HL-60/S4 treated with phorbol 12-myristate 13-acetate at 8.2 ng/mL for 4 days and 3 days (cell line): ENCODE results near the gene MARCHF11.

Experiments
- in situ Hi-C: fragments of 300-500 bp; cut with MboI; formaldehyde crosslinking; loops from 2 replicates; pipeline ENCODE4 v1.15.0; 2022; ENCODE audit warnings: low sequenced_read_pairs

Gene MARCHF11, protein sequence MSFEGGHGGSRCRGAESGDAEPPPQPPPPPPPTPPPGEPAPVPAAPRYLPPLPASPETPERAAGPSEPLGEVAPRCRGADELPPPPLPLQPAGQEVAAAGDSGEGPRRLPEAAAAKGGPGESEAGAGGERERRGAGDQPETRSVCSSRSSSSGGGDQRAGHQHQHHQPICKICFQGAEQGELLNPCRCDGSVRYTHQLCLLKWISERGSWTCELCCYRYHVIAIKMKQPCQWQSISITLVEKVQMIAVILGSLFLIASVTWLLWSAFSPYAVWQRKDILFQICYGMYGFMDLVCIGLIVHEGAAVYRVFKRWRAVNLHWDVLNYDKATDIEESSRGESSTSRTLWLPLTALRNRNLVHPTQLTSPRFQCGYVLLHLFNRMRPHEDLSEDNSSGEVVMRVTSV

GRCh38 chr5:16179511-16179935, at the start of gene MARCHF11:
MARCHF11 (minus strand) TSS chr5:16179791; CDS start chr5:16179575, 216 bp downstream.
- in situ Hi-C loops = no loop called here

- in situ Hi-C loops = no loop called here
Observed at GRCh38 chr5:16225927-16226326, 46.3 kb upstream of the MARCHF11 start.

GRCh38 chr5:16192311-16192710, 12.7 kb upstream of the MARCHF11 start:
- in situ Hi-C loops = no loop called here

DNA sequence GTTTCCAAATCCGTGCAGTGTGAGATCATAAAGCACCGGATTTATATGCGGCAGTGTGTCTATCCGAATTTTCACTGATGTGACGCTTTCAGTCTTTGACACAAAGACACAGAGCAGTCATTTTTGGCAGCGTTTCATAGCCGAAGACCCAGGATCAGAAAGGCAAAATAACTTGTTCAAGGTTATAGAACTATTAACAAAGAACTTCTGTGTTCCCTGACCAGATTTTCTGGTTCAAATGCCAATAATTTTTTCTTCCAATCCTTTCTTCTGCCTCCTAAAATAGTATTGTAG, 1.1 kb upstream of the MARCHF11 start:
- in situ Hi-C loops = no loop called here

- in situ Hi-C loops = no loop called here
Observed at GRCh38 chr5:16179936-16180788, 571 bp upstream of the MARCHF11 start.

DNA sequence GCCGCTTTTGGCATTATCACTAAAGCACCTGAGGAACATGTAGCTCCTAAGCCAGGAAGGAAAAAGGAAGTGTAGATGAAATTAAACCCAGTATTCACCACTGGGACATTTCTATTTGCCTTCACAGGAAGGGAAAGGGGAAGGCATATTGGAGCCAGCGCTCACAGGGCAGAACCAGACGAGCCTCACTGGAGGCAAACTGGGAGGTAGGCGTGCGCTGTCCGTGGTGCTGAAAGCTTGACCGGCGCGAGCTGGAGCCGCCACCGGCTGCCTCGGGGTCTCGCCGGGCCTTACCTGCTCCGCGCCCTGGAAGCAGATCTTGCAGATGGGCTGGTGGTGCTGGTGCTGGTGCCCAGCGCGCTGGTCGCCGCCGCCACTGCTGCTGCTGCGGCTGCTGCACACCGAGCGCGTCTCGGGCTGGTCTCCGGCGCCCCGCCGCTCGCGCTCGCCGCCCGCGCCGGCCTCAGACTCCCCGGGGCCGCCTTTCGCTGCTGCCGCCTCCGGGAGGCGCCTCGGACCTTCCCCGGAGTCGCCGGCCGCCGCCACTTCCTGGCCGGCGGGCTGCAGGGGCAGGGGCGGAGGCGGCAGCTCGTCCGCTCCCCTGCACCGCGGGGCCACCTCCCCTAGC, 732 bp downstream of the MARCHF11 start:
- in situ Hi-C loops = no loop called here

DNA sequence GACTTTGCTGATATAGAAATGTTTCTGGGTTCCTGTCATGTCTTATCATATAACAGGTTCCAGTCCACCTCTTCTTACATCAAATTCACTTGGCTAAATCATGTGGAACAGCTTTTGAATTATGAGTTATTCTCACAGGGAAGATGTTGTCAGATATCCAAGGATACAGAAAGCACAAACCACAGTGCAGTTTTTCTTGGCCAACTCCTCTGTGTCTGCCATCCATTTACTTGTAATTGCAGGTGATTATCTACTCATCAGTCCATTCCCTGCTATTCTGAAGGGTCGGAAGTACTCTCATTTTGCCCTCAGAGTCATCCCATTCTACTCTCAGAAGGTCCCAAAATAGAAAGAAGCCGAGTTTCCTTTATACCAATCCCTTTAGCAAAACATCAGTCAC, 10.0 kb downstream of the MARCHF11 start:
- in situ Hi-C loops = no loop called here

- in situ Hi-C loops = no loop called here
Observed at GRCh38 chr5:16160706-16161105, 18.9 kb downstream of the MARCHF11 start.

GRCh38 chr5:16159636-16160035, 20.0 kb downstream of the MARCHF11 start:
- in situ Hi-C loops = no loop called here

GRCh38 chr5:16156152-16156551, 23.4 kb downstream of the MARCHF11 start:
- in situ Hi-C loops = no loop called here

DNA sequence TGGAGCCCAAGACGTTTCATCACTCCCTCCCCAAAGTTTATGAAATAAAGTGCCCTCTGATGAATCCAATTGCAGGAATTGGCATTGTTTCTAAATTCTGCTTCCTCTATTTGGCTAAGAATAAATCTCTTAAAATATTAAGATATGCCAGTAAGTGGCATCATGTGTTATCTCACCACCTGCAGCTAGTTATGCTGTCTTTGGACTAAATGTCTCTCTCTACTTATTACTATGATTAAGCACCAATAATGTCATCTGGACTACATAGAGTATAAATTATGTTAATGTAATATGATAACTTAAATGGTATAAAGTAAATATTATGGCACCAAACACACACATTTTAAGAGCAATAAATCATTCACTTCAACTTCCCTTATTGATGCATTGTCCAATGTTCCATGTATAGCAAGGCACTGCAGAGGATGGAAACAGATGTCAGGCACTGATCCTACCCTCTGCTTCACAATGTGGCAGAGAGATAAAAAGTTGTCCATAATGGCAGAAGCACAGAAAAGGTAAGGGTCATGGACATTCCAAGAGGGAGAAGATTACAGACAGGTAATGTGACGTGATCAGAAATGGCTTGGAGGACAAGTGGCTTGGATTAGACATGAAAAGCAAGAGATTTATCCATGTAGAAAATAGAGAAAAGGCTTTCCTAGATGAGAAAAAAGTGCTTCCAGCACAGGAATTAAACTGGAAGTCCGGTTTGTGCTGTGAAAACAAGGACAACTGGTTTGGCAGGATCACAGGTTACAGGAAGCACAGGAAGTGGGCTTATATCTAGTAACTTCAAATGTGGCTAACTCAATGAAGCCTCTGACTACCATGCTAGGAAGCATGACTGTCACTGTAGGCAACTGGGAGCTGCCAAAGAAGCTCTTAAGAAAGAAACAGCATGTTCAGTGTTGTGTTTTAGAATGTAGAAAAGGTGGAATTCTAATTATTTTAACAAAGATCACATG, 26.7 kb downstream of the MARCHF11 start:
- in situ Hi-C loops = no loop called here

DNA sequence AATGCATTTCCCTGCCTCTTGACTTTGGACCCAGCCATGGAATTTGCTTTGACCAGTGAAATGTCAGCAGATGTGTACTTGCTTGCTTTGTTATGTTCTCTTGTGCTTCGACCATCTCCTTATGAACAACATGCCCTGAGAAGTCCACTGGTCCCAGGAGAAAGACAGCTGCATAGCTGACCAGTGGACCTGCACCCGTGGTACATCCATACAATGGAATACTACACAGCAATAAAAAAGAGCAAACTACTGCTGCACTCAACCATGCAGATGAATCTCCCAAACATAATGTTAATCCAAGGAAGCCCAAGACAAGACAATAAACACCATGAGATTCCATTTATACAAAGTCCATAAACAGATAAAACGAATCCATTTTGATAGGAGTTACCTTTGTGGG, 30.0 kb downstream of the MARCHF11 start:
- in situ Hi-C loops = no loop called here

GRCh38 chr5:16147179-16147900, 32.3 kb downstream of the MARCHF11 start:
- in situ Hi-C loops = no loop called here

GRCh38 chr5:16144416-16144815, 35.2 kb downstream of the MARCHF11 start:
- in situ Hi-C loops = no loop called here

DNA sequence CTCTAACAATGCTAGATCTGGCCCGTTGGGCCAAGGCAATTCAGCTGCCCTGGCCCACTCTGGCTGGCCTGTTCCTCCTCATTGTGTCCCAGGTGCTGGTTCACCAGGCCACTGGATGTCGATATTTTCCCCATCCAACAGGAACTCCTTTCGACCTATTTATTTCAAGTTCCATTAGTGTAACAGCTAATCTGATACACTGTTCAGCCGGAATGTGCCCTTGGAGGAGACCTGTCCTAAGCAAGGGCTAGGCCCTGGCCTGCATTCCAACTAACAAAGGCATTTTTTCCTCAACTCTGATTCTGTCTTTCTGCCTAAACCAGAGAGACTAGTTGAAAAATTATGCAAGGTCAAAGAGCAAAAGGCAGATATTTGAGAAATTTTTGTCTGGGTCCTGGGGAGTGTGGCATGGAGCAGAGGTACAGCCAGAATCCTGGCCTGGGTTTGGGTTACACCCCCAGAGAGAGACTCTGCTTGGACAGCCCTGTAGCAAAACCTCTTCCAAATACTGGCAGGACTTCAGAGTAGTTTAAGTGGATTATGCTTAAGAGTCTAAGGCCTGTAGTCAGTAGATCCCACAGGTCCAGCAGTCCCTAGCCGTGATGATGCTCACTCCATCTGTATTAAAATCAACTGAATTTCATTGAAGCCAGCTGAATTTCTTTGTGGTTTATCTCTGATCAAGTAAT, 36.1 kb downstream of the MARCHF11 start:
- in situ Hi-C loops = no loop called here

- in situ Hi-C loops = no loop called here
Observed at GRCh38 chr5:16140944-16141343, 38.6 kb downstream of the MARCHF11 start.

DNA sequence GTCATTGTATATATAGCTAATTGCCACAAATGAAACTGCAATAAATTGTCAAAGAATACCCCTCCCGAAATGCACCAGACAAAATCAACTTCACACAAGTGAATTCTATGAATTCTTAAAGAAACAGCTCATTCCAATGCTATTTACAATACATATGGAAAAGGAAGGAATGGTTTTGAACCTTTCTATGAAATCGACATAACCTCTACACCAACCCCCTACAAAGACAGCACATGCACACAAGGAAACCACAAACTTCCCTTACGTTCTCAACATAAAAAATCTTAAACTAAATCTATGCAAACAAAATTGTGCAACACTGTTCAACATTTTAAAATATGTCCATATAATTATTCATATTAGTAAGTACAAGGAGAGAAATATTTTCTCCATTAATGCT, 39.2 kb downstream of the MARCHF11 start:
- in situ Hi-C loops = no loop called here

DNA sequence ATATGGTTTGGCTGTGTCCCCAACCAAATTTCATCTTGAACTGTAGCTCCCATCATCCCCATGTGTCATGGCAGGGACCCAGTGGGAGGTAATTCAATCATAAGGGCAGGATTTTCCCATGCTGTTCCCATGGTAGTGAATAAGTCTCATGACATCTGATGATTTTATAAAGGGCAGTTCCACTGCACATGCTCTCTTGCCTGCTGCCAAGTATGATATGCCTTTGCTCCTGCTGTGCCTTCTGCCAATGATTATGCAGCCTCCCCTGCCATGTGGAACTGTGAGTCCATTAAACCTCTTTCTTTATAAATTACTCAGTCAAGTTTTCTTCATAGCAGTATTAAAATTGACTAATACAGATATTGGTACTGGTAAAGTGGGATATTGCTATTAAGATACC, 42.4 kb downstream of the MARCHF11 start:
- in situ Hi-C loops = no loop called here

- in situ Hi-C loops = no loop called here
Observed at GRCh38 chr5:16135506-16135905, 44.1 kb downstream of the MARCHF11 start.
